ENCODE measurements around the gene ELAVL3.
"Not testable (repeated sequence)": the region's sequence is repeated elsewhere in the genome, so short reads cannot be mapped to it uniquely, and the experiment has no call there.

Gene ELAVL3

DNA sequence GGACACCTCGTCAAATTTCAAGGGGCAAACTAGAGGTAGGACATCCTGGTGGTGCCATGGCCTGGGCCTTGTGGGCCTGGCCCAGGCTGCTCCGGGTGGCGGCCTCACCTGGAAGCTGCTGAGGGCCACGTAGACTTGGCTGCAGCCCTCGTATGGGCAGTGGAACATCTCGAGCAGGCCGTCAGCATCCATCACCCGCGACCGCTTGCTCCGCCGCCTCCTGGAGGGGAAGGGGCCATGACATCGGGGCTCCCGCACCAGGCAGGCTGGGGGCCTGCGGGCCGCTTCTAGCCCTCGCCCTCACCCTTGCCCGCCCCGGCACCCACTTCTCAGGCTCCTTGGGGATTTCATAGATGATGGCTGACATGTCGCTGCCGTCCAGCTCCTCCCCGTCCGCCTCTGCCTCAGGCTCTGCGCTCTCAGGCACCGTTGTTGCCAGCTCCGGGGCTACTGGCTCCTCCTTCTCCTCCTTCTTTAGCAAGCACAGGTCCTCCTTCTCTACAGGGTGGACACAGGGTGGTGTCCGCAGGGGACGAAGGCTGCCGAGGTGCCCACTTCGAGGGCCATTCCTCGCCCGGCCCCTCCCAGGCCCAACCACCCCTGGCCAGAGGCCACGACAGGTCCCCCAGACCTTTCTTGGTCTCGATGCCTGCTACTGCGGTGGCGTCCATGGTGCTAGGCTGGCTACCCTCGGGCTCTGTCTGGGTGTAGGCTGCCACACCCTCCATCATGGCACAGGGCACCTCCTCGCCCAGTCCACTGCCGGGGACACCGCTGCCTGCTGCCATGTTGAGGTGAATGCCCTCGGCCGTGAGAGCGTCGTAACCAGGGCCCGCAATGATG lies 6.0 kb upstream of the ELAVL3 start:
- DNase-seq = no peak

DNA sequence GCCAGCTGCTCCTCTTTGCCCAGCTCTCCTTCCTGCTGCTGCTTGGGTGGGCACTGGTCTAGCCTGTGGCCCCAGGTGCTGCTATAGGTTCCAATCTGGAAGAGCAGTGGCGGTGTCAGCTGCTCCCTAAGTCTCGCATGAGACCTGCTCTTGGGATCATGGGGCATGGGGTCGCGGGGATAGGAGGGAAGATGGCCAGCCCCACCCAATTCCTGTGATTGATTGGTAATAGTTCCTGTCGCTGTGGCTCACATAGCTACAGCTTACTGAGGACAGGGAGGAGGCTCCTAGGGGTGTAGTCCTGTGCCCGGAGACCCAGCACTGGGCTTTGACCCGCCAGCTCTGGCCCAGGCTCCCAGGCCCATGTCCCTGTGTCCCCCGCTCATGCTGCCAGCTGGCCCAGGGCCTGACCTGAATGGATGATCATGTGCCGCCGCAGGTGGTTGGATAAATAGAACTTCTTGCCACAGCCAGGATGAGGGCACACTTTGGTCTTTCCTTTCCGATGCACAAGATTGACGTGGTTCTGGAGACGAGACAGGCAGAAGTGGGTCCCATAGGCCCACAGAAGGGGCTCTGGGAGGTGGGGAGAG lies 4.5 kb upstream of the ELAVL3 start:
- DNase-seq = no peak

DNA sequence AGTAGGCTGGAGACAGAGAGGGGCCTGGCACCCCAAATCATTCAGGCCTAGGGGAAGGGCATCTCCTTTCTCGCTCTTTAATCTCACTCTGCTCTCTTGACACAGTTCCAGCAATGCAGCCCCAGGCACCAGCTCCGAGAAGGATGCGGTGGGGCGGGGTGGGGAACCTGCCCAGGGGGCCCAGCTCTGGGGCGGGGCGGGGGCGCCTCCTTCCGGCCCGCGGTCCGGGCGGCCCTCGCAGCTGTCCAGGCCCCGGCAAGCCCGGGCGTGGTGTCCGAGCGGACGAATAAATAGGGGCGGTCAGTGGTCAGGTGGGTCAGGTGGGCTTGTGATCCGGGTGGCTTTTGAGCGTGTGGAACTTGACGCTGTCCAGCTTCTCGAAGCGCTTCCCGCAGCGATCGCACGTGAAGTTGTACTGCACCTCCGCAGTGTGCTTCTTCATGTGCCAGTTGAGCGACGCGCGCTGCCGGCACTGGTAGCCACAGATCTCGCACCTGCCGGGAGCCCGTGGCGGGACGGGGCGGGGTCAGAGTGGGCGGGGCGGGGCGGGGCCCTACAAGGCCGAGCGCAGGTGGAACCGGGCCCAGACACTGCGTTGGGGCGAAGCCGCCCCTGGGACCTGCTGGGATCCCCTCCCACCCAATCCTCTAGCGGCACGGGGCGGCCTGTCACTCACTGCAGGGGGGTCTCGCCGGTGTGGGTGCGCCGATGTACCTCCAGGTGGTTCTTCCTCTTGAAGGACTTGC lies 2.7 kb upstream of the ELAVL3 start:
- DNase-seq = no peak

GRCh38 chr19:11482384-11483050 lies 1.7 kb upstream of the ELAVL3 start:
- peak; percentile 82 to 86 for DNase-seq

GRCh38 chr19:11481534-11482383 lies 913 bp upstream of the ELAVL3 start:
- peak; percentile 67 to 75 for DNase-seq

- no peak for DNase-seq
Observed at GRCh38 chr19:11479898-11480714, 740 bp downstream of the ELAVL3 start.

- DNase-seq = peak; percentile 33 to 41
Observed at GRCh38 chr19:11479090-11479897, 1.6 kb downstream of the ELAVL3 start.

- DNase-seq = no peak
Observed at GRCh38 chr19:11478167-11479089, 2.4 kb downstream of the ELAVL3 start.

GRCh38 chr19:11475861-11476260 lies 5.0 kb downstream of the ELAVL3 start:
- DNase-seq = no peak

DNA sequence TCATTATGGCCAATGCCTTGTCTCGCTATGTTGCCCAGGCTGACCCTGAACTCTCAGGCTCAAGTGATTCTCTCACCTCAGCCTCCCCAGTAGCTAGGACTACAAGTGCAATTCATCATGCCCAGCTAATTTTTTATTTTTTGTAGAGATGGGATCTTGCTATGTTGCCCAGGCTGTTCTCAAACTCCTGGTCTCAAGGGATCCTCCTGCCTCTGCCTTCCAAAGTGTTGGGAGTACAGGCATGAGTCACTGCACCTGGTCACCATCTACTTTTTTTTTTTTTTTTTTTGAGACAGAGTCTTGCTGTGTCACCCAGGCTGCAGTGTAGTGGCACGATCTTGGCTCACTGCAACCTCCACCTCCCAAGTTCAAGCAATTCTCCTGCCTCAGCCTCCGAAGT lies 5.5 kb downstream of the ELAVL3 start:
- DNase-seq = not testable (repeated sequence)

GRCh38 chr19:11473725-11474124 lies 7.1 kb downstream of the ELAVL3 start:
- no peak for DNase-seq

DNA sequence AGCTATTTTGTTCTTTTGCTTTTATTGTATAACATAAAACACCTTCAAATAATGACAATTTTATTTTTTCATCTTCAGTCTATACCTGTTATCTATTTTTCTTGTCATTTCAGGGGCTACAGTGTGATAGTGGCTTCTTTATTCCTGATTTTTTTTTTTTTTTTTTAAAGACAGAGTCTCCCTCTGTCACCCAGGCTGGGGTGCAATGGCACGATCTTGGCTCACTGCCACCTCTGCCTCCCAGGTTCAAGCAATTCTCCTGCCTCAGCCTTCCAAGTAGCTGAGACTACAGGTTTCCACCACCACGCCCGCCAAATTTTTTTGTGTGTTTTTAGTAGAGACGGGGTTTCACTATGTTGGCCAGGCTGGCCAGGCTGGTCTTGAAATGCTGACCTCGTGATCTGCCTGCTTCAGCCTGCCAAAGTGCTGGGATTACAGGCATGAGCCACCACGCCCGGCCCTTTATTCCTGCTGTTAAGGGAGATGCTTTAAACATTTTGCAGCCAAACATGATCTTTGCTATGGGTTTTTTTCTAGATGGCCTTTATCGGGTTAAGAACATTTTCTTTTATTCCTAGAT lies 12.5 kb downstream of the ELAVL3 start:
- DNase-seq = not testable (repeated sequence)

DNA sequence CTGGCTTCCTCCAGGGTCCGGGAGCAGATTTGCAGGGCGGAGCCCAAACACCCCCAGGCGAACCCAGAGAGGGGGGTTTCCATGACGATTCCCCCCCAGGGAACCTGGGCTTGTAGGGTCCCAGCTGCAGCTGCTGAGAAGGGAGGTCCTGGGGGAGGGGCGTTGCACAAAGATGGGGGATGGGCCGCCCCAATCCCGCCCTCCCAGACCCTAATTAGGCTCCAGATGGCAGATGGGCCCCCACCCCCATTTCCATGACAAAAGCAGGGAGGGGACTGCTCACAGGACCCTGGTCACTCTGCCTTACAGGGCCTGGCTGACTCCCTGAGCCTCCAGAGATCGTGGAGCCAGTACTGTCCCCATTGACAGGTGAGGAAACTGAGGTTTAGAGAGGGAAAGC lies 15.2 kb downstream of the ELAVL3 start:
- DNase-seq = no peak

DNA sequence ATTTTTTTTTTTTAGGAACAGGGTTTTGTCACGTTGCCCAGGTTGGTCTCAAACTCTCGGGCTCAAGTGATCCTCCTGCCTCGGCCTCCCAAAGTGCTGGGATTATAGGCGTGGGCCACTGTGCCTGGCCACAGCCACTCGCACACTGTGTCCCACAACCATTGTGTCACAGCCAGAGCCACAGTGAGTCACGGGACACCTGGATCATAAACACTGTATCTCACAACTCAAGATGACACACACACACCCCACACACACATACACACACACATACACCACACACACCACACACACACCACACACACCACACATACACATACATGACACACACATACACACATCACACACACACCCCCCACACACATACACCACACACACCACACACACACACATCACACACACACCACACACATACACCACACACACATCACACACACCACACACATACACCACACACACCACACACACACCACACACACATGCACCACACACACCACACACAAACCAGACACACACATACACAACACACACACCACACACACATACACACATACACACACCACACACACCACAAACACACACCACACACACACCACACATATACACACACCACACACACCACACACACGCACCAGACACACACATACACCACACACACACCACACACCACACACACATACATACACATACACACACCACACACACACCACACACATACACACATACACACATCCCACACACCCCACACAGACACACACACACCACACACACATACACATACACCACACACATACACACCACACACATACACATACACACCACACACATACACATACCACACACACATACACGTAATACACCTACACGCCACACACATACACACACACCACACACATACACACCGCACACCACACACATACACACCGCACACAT lies 16.2 kb downstream of the ELAVL3 start:
- no peak for DNase-seq

DNA sequence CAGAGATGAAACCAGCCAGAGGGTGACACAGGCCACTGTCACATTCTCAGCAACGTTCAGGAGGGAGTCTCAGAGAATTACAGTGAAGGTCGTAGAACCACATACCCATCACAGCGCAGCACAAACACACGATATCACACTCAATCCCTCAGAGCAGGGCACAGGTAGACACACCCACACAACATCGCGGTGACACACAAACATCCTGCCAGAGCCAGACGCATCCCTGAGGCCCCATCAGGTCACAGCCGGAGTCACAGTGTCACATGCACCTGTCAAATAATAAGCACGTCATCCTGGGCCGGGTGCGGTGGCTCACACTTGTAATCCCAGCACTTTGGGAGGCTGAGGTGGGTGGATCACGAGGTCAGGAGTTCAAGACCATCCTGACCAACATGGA lies 17.5 kb downstream of the ELAVL3 start:
- DNase-seq = no peak

- DNase-seq = no peak
Observed at GRCh38 chr19:11461453-11461852, 19.4 kb downstream of the ELAVL3 start.

- DNase-seq = no peak
Observed at GRCh38 chr19:11460207-11460606, 20.6 kb downstream of the ELAVL3 start.

DNA sequence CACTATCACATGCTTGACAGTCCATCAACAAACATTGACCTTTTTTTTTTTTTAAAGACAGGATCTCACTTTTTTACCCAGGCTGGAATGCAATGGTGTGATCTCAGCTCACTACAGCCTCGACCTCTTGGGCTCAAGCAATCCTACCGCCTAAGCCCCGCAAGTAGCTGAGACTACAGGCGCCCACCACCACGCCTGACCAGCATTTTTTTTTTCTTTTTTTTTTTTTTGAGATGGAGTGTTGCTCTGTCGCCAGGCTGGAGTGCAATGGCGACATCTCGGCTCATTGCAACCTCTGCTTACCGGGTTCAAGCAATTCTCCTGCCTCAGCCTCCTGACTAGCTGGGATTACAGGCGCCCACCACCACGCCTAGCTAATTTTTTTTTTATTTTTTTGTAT lies 21.9 kb downstream of the ELAVL3 start:
- DNase-seq = not testable (repeated sequence)

Data from stimulated activated CD4-positive, alpha-beta T cell treated with anti-CD3 and anti-CD28 coated beads, Interleukin-2, amount 100 ng/mL, for 48 hours (primary cell).